GM12878 (cell line): ENCODE measurements around the gene GPR146. TPM values are rescaled to one million over a fixed set of nuclear protein-coding genes. Genes with fewer than 3 reads are reported as not detected.

Source experiments
- ATAC-seq: fragments of 200-7000 bp; cut with Tn5 transposase; 3 replicates; pipeline ENCODE4 v1.9.1; 2020; ENCODE audit warnings: mild to moderate bottlenecking, moderate library complexity
- BruUV-seq: library from RNA; stranded (reverse); fragments of 400-500 nt; replicated peaks from 2 replicates; lab custom pipeline; 2021; lab: Mats Ljungman, UMichigan
- CTCF ChIA-PET: fragments of 300-600 bp; sonication (Branson Sonifier 250); formaldehyde crosslinking; extraction: SDS; loops from one replicate; lab custom pipeline; 2021; ENCODE audit warnings: inconsistent platforms; lab: Yijun Ruan, JAX
- POLR2A ChIA-PET: fragments of 350-600 bp; formaldehyde crosslinking; extraction: SDS; loops from one replicate; lab custom pipeline; 2021; ENCODE audit warnings: inconsistent platforms; lab: Charles Lee
- RAD21 ChIA-PET: fragments of 300-600 bp; sonication (Branson Sonifier 250); formaldehyde crosslinking; loops from one replicate; lab custom pipeline; 2023; ENCODE audit warnings: antibody characterized with exemption; ENCODE audit not compliant: unreplicated experiment; lab: Charles Lee
- SMC1A ChIA-PET: fragments of 300-600 bp; sonication (Branson Sonifier 250); formaldehyde crosslinking; loops from one replicate; lab custom pipeline; 2023; ENCODE audit not compliant: unreplicated experiment, uncharacterized antibody; lab: Charles Lee
- DNase-seq: peaks from one replicate; pipeline ENCODE4 v3.0.0-alpha.2; 2011; ENCODE audit warnings: low read depth, low spot score
- FAIRE-seq: peaks from 3 replicates; lab custom pipeline; 2011; peaks lifted over from hg19 to GRCh38; lab: Jason Lieb, UNC
- H2AFZ ChIP-seq: 2 replicates; pipeline ENCODE4 v1.6.0; 2011; ENCODE audit warnings: low read depth, low read length, control low read depth; ENCODE audit not compliant: control insufficient read depth
- H3K27ac ChIP-seq: 2 replicates; pipeline ENCODE4 v1.5.1; 2011; ENCODE audit warnings: control low read depth; ENCODE audit not compliant: control insufficient read depth, insufficient read depth
- H3K27me3 ChIP-seq, 2 experiments: replicated peaks in 1 of 2; 2 replicates each; pipeline versions ENCODE4 v1.6.0 to v1.6.1; 2011; ENCODE audit warnings: low read length in 1 of 2; ENCODE audit not compliant: control insufficient read depth in 2 of 2, insufficient read depth in 2 of 2
- H3K36me3 ChIP-seq, 2 experiments: 2 replicates each; pipeline ENCODE4 v1.5.1; 2011; ENCODE audit warnings: low read length in 1 of 2; ENCODE audit not compliant: control insufficient read depth in 2 of 2, insufficient read depth in 2 of 2
- H3K4me1 ChIP-seq: 2 replicates; pipeline ENCODE4 v1.6.1; 2011; ENCODE audit warnings: mild to moderate bottlenecking, low read length, moderate library complexity, mixed read lengths; ENCODE audit not compliant: control insufficient read depth, insufficient read depth
- H3K4me2 ChIP-seq: 2 replicates; pipeline ENCODE4 v1.6.0; 2011; ENCODE audit warnings: control low read depth; ENCODE audit not compliant: control insufficient read depth, insufficient read depth
- H3K4me3 ChIP-seq: fragments of 200-600 bp; sonication (generic); 2 replicates; pipeline ENCODE4 v1.5.1; 2016
- H3K79me2 ChIP-seq: 2 replicates; pipeline ENCODE4 v1.6.0; 2011; ENCODE audit warnings: low read length; ENCODE audit not compliant: control insufficient read depth, insufficient read depth
- H3K9ac ChIP-seq: 2 replicates; pipeline ENCODE4 v1.8.0; 2011; ENCODE audit warnings: low read length, control low read depth, mixed read lengths; ENCODE audit not compliant: control insufficient read depth, insufficient read depth
- H3K9me3 ChIP-seq: replicated peaks from 3 replicates; pipeline ENCODE4 v1.5.1; 2011; ENCODE audit warnings: mild to moderate bottlenecking, low read length; ENCODE audit not compliant: control insufficient read depth, insufficient read depth
- H4K20me1 ChIP-seq: 2 replicates; pipeline ENCODE4 v1.6.0; 2011; ENCODE audit not compliant: control insufficient read depth, insufficient read depth
- POLR2AphosphoS2 ChIP-seq: IDR thresholded peaks from 2 replicates; pipeline ENCODE4 v1.6.1; 2011; ENCODE audit warnings: low read depth, mild to moderate bottlenecking, low read length, improper control_type of control experiment, moderate library complexity
- WGBS: methylation state at CpG from one replicate; pipeline ENCODE4 v1.1.6; 2016; ENCODE audit warnings: low lambda C conversion rate; ENCODE audit not compliant: insufficient replicate concordance, insufficient coverage; ENCODE audit errors: missing lambda C conversion rate; 5-methylcytosine and 5-hydroxymethylcytosine counted together
- in situ Hi-C: fragments of 300-500 bp; cut with MboI; formaldehyde crosslinking; loops from 9 replicates; pipeline ENCODE4 v1.14.3; 2018; ENCODE audit warnings: mixed read lengths
- intact Hi-C: fragments of 100-400 bp; cut with micrococcal nuclease; formaldehyde crosslinking; loops from one replicate; pipeline ENCODE4 v1.14.2; 2022; ENCODE audit not compliant: unreplicated experiment
- polyA plus RNA-seq, 11 experiments: library from polyadenylated mRNA; depleted of rRNA in 4 of 11; unstranded in 6 of 11; stranded (reverse) in 5 of 11; fragments of >200 nt; fragmentation: Nextera tagmentation in 4 of 11; fragmentation: Illumina TruSeq in 1 of 11; extraction: Ambion mirVana in 4 of 11; extraction: Trizol in 1 of 11; gene quantifications; 1 replicate in 1 of 11; 2 replicates in 10 of 11; pipeline versions ENCODE4 v1.2.1 to v1.2.3, GENCODE V29; 2011 to 2016; ENCODE audit warnings: inconsistent platforms in 2 of 11, missing spikeins in 2 of 11, low read depth in 1 of 11
- total RNA-seq, 4 experiments: library from RNA; depleted of rRNA in 3 of 4; stranded (reverse); fragments of >200 nt in 3 of 4; fragmentation: Illumina TruSeq in 1 of 4; extraction: Trizol in 1 of 4; gene quantifications; 2 replicates each; pipeline versions ENCODE4 v1.2.1 to v1.2.3, GENCODE V29; 2013 to 2021
- TF ChIP-seq, protein P1 (sequence below): fragments of 450-650 bp; IDR thresholded peaks from 2 replicates; pipeline ENCODE4 v1.6.1; 2016; ENCODE audit warnings: mild to moderate bottlenecking

The GPR146 gene
- total and polyA plus RNA-seq, 10 of the 15 experiments (the other 5 are each of a cell fraction or from before 2014, with no cell fraction given): 0.19 to 12.0 (median 0.54) TPM; not detected in 2

GRCh38 chr7:1019255-1019785, 25.0 kb upstream of the GPR146 start:
- H3K4me3 ChIP-seq: no peak overlapping the region
- no peaks in the 10 kb centered on the region for H3K27me3 ChIP-seq
- H3K4me1 ChIP-seq: peaks cover 19% of the 10 kb centered on the region
- ATAC-seq (no peak), FAIRE-seq (no peak), DNase-seq (no peak)
- 91% methylated on average over 14 of the region's 14 CpGs for WGBS
- peaks cover 7 to 12% of the 10 kb centered on the region in 2 experiments; a peak in 3 of 4 replicates for H3K36me3 ChIP-seq
- in situ Hi-C loops (no loop called here), intact Hi-C loops (no loop called here)
- ChIA-PET CTCF (interaction anchor here (0.9 to 1.9 kb wide), 4 partner anchors 26 to 67 kb away, joined by 3 to 7 read pairs (median 4); no protein-coding TSS in a partner anchor), SMC1A (interaction anchor here (9.0 kb wide), 1 partner anchor 25 kb away, joined by 71 read pairs; no protein-coding TSS in a partner anchor), POLR2A (interaction anchor here (1.5 kb wide), 1 partner anchor 26 kb away, joined by 5 read pairs; no protein-coding TSS in a partner anchor), RAD21 (no interaction called here)
- no peak overlapping the region for H3K9ac ChIP-seq
- H3K79me2 ChIP-seq: peaks cover 42% of the 10 kb centered on the region
- no TSS peak for BruUV-seq
- no peak overlapping the region for H3K27ac ChIP-seq
- TF ChIP-seq, protein P1, sequence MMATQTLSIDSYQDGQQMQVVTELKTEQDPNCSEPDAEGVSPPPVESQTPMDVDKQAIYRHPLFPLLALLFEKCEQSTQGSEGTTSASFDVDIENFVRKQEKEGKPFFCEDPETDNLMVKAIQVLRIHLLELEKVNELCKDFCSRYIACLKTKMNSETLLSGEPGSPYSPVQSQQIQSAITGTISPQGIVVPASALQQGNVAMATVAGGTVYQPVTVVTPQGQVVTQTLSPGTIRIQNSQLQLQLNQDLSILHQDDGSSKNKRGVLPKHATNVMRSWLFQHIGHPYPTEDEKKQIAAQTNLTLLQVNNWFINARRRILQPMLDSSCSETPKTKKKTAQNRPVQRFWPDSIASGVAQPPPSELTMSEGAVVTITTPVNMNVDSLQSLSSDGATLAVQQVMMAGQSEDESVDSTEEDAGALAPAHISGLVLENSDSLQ: no peak
- TF ChIP-seq POLR2AphosphoS2: peak; percentile 29; the same call in 1 of the 2 replicates
- no peak overlapping the region for H3K4me2 ChIP-seq
- no peaks in the 10 kb centered on the region for H4K20me1 ChIP-seq
- H2AFZ ChIP-seq: no peak overlapping the region
- H3K9me3 ChIP-seq: peaks cover 11% of the 10 kb centered on the region; the same call in 2 of the 3 replicates
